RWPE1 (cell line): Measurements from ENCODE around the gene GREM2.
A peak's percentile ranks its signal among the peaks of the same experiment; 100 is the strongest.

ENCODE experiments used
- CTCF ChIA-PET: fragments of 350-600 bp; sonication (Branson Sonifier 250); formaldehyde crosslinking; extraction: SDS; loops from one replicate; lab custom pipeline; 2021; lab: Yijun Ruan, JAX
- POLR2A ChIA-PET: fragments of 400-600 bp; formaldehyde crosslinking; extraction: SDS; loops from one replicate; lab custom pipeline; 2020; ENCODE audit warnings: antibody characterized with exemption; ENCODE audit not compliant: low non-redundant PET; lab: Yijun Ruan, JAX
- DNase-seq: peaks from one replicate; pipeline ENCODE4 v3.0.0; 2012; ENCODE audit warnings: low spot score
- H3K27ac ChIP-seq: fragments of 450-650 bp; 2 replicates; pipeline ENCODE4 v1.5.1; 2017
- CTCF ChIP-seq: fragments of 450-650 bp; conservative IDR thresholded peaks from 2 replicates; pipeline ENCODE4 v1.5.1; 2017; ENCODE audit warnings: low read depth, mild to moderate bottlenecking

GREM2 gene

DNA sequence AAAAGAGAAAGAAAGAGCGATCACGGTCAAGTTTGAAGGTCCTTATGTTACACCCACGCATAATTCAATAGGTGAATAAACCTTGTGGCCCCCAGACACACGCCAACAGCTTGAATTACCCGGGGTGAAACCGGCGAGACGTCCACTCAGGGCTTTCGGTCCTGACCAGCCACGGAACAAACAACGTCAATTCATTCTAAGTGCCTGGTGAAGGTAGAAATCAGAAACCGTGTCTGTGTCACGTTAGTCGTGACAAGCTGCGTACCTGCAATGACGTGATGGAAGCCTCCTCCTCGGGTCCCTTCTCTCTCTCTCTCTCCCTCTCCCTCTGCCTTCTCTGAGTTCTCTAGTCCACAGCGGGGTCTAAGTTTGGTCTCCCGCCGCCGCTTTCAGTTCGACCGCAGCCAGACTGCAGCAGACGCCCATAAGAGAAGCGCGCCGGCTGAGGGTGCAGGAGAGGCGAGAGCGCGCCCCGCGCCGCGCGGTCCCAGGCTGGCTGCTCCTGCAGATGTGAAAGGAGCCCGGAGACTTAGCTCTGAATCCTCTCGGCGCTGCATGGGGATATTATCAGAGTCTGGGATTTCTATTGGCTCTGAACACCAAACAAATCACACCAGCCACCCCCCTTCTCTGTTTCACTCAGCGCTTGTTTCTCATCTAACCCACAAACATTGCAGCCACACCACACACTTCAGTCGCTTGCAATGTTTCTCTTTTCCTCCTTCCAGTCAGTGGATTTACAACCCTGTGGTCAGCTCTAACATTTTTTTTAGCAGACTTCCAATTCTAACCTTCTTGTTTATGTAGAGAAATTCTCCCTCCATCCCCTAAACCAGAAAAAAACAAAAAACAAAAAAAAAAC lies at the start of gene GREM2:
TSS of gene GREM2 (minus strand) at position 537 of the 862 bp plus-strand sequence. CDS start 118,680 bp downstream, outside the sequence.
- ChIA-PET CTCF (interaction anchor here (0.7 kb wide), 1 partner anchor 23 kb away, joined by 5 read pairs; no protein-coding TSS in a partner anchor), POLR2A (interaction anchor here (0.6 kb wide), 1 partner anchor 1383 kb away, joined by 10 read pairs; no protein-coding TSS in a partner anchor)
- DNase-seq = peak; percentile 25
- H3K27ac ChIP-seq = no peak within 1 kb of the TSS
- no peak for TF ChIP-seq CTCF

GRCh38 chr1:240658312-240658960 lies 46.5 kb upstream of the GREM2 start:
- CTCF ChIA-PET = interaction anchor here (0.5 to 0.7 kb wide), 3 partner anchors 14 to 1132 kb away, joined by 3 to 4 read pairs (median 3); no protein-coding TSS in a partner anchor
- POLR2A ChIA-PET = no interaction called here
- TF ChIP-seq CTCF = no peak
- DNase-seq = no peak
- H3K27ac ChIP-seq = no peak overlapping the region

- POLR2A ChIA-PET = no interaction called here
- CTCF ChIA-PET = no interaction called here
- no peak for TF ChIP-seq CTCF
Observed at GRCh38 chr1:240656531-240656930, 44.6 kb upstream of the GREM2 start.

GRCh38 chr1:240652961-240653409 lies 41.0 kb upstream of the GREM2 start:
- POLR2A ChIA-PET = no interaction called here
- no peak overlapping the region for H3K27ac ChIP-seq
- CTCF ChIA-PET = no interaction called here
- TF ChIP-seq CTCF = no peak
- DNase-seq = no peak

More at GRCh38 chr1:240656531-240656930, 44.6 kb upstream of the GREM2 start:
- H3K27ac ChIP-seq = no peak overlapping the region
- DNase-seq = no peak

DNA sequence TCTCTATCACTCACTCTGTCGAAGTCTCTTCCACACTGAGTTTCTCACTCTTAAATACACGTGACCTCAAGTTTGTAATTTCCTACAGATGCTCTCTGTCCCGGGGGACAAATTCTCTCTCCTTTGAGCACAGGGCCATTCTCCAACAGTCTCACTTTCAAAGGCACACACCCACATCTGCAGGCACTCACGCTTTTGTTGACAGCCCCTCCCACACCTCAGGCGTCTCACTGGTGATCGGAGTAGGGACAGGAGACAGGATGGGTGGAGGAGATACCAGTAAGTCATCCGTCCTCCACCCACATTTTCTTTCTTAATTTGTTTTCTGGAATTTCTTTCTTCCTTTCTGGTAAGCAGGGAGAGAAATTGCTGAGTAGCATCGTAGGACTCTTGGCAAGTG lies 40.6 kb upstream of the GREM2 start:
- POLR2A ChIA-PET = no interaction called here
- DNase-seq = no peak
- CTCF ChIA-PET = no interaction called here
- no peak overlapping the region for H3K27ac ChIP-seq
- TF ChIP-seq CTCF = no peak

DNA sequence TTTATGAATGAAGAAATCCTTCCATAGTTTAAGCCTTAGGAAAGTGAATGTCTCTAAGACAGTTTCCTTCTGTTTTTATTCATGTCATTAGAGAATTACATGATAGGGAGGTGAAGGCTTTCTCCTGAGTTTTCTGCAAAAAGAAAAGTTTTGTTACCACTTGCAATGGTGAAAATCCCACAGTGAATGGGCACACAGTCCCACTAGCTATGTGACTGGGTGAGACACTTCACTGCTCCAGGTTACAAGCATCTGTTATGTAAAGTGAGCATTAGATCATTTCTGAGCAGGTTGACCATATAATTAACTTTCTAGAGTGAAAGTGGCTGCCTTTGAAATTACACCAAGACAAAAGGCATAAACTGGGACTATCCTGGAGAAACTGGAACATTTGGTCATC lies 38.9 kb upstream of the GREM2 start:
- no peak for TF ChIP-seq CTCF
- H3K27ac ChIP-seq = no peak overlapping the region
- POLR2A ChIA-PET = no interaction called here
- CTCF ChIA-PET = no interaction called here
- no peak for DNase-seq
